HG03354 (cell line): Measurements from ENCODE around the gene RPL27A.
"Not testable (repeated sequence)": the region's sequence is repeated elsewhere in the genome, so short reads cannot be mapped to it uniquely, and the experiment has no call there.

Experiments
- ATAC-seq: cut with Tn5 transposase; IDR thresholded peaks from one replicate; pipeline ENCODE4 v1.9.1; 2021; ENCODE audit warnings: mild to moderate bottlenecking; ENCODE audit not compliant: unreplicated experiment, poor library complexity, severe bottlenecking

Gene RPL27A

DNA sequence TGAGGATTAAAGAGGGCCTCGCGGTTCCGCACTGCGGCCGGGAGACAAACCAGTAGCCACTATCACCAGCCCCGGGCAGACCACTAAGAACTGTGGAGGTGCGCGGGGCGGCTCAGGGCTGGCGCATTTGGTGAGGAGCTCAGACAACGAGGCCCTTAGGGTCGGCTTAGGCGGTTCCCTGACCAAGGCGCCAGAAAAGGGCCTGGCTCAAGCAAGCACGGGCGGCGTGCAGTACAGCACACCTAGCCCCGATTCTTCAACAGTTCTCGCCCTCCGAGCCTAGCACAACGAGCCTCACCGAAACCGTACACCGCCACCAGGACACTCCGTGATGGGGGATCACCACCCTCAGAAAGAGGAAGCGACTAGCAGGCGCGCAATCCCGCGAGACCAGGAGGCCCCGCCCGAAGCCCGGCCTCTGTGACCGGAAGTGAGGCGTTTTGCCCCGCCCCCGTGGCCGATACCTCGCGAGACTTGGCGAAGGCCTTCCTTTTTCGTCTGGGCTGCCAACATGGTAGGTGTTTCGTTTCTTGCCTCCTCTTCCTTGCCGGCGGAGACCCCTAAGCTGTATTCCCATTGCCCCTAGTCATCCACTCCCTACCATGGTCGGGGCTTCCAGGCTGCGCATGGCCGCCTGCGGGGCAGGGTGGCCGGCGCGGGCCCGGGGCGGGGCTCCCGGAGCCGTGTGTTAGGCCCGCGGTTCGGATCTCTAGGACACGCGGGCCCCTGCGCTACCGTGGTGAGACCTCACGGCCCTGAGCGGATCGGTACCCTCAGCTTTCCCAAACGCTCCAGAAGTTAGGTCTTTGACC, at the start of gene RPL27A, which contains the start of gene TRIM66:
RPL27A (plus strand) TSS at position 490 of the 812 bp plus-strand sequence; CDS start at position 512, 22 bp downstream.
TRIM66 (minus strand) TSS at position 363 of the 812 bp plus-strand sequence. CDS start 10,391 bp downstream, outside the sequence.
- ATAC-seq: peak; percentile 95

DNA sequence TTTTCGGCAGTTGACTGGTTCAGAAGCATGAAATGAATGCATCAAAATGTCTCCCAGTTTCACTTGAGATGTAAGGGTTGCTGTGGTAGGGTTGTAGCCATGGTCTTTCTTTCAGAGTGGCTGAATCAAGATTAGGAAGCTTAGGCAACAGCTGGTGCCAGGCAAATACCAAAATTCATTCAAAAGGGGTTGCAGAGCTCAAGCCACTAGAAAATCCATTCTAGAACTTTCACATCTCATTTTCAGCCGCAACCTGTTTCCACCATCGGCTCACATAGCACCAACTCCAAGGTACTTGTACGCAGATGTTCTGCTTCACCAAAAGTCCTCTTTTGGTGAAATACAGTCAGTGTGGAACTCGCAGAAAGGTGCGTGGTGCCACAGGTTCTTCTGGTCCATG, 48.1 kb upstream of the RPL27A start:
- no peak for ATAC-seq

GRCh38 chr11:8636127-8636526, 46.5 kb upstream of the RPL27A start:
- no peak for ATAC-seq

DNA sequence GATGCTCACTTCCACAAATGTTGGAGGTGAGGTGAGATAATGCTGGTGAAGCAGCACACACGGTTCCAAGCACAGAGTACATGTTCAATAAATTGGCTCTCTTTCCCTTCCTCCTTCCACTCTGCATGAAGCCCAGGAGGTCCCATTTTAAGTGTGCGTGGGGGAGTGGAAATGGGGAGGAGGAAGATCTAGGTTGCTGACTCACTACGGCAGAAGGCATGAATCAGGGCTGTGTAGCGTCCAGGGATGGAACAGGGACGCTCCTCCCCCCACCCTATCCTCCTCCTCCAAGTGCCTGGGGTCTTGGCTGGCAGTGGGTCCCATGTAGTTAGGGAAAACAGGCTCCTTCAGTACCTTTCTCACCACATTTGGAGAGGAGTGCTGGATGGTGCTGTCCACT, 44.3 kb upstream of the RPL27A start:
- no peak for ATAC-seq

DNA sequence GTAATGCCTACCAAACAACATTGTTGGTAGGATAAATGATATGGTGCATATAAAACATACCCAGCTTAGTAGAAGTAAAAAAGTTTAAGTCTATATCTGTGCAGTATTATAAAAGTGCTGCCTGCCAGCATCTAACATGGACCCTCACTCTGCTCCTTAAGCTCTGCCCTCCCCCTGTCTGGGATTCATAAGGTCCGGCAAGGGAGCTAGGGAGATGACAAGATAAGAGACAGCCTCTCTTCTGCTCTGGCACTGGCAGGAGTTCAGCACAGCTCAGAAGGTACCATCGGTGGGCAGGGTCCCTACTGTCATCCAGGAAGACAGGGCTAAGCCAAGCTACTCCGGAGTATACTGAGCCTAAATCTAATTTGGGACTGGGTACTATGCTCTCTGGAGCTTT, 42.9 kb upstream of the RPL27A start:
- ATAC-seq: no peak

- ATAC-seq: no peak
Measured at GRCh38 chr11:8640267-8640906, 42.2 kb upstream of the RPL27A start.

DNA sequence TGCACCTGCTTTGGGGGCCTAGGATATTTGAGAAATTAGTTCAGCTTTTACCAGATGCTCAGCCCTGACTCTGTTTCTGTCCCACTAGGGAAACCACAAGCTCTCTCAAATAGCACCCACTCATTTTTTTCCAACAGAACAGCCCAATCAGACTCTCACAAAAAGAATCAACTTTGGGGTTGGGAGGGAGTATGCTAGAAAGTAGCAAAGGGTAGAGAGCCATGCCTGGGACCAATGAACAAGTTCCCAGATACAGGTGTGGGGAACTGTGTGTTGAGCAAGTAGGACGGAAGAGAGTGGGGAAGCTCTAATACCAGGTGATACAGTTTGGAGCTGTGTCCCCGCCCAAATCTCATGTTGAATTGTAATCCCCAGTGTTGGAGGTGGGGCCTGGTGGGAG, 41.3 kb upstream of the RPL27A start:
- no peak for ATAC-seq

DNA sequence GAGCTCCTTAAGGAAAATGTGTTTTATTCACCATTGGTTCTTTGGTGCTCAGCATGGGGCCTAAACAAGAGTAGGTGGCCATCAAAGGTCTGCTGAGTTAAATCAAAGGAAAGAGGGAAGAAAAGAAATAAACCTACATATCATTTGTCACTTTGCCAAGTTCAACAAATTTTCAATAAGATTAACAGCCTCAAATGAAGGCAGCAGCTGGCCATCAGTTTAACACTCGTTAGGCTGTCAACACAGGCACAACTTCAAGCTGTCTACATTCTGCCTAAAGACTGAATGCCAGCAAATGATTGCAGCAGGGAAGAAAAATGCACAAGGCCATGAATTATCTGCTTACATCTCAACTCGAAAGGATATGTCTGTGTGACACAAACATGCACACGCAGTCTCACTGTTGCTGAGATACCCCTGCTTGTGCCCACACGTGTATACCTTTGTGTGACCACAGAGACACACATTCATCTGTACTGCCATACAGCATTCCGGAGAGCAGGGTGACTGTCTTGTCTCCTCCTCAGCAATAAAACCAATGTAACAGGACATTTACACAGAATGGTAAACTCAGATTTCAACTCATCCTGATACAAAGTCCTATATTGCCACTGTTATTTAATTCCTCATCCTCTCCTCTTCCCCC, 40.3 kb upstream of the RPL27A start:
- no peak for ATAC-seq

GRCh38 chr11:8646873-8647272, 35.7 kb upstream of the RPL27A start:
- no peak for ATAC-seq

- ATAC-seq: no peak
Measured at GRCh38 chr11:8649361-8649760, 33.2 kb upstream of the RPL27A start.

DNA sequence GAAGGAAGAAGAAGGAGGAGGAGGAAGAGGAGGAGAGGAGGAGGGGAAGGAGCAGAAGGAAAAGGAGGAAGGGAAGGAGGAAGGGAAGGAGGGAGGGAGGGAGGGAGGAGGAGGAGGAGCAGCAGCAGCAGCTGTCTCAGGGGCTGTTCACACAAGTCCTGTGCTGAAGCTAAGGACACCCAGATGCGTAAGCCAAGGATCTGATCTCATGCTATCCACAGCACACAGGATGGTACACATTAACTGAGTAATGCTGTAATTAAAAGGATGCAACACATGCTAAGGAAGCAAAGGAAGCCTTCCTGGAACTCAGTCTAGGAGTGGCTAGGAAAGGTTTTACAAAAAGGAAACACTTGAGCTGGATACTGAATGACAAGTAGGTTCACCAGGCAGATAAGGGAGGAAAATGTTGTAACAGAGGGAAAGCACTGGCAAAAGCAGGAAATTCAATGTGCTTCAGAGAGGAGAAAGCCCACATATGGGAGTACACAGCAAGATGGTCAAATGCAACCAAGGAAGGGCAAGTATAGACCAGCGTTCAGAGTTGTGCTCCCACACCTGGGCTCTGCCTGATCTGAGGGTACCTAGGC, 32.1 kb upstream of the RPL27A start:
- ATAC-seq: no peak

- no peak for ATAC-seq
Measured at GRCh38 chr11:8652140-8652539, 30.5 kb upstream of the RPL27A start.

DNA sequence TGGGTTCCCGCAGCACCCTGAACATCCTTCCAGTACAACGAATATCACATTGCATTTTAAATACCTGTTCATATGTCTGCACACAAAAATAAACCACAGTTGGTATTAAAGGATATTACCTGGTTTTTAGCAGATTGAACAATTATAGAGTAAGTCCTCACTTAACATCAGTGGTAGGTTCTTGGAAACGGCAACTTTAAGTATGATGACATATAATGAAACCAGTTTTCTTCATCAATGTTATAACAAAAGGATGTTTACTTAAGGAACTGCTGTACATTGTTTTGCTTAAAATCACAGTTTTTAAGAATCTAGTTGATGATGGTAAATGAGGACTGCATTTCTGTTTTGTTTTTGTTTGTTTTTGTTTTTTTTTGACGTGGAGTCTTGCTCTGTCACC, 28.1 kb upstream of the RPL27A start:
- ATAC-seq: no peak

- no peak for ATAC-seq
Measured at GRCh38 chr11:8656291-8656690, 26.3 kb upstream of the RPL27A start.

DNA sequence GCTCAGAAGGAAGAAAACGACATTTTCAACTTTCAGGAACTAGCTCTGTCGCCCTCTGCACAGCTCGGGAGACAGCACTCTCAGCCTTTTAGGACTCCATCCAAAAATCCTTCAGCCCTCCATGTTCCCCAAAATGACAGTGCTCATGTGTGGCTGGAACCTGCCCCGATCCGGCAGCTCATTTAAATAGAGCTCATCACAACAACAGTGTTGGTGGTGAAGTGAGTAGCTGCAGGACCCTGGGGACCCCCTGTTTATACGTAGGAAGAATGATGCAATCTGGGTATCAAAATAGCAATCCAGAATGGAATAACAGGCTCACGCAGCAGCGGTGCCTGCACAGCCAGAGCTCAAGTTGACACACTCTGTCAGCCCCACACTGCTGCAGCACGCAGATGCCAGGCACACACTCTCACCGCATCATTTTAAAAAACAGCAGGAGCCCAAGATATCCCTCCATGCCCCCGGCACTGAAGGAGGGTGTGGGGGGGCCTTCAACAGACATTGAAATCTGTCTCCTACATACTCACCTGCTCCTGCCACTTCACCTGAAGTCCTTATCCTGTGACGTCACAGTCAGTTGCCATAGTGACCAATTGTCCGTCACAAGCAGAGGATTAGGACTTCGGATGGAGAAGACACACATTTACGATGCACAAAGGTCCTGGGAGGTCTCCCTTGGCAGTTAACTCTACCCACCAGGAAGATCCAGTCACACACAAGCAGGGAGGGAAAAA, 24.1 kb upstream of the RPL27A start:
- ATAC-seq: no peak

GRCh38 chr11:8661001-8661795, 21.4 kb upstream of the RPL27A start:
- no peak for ATAC-seq

DNA sequence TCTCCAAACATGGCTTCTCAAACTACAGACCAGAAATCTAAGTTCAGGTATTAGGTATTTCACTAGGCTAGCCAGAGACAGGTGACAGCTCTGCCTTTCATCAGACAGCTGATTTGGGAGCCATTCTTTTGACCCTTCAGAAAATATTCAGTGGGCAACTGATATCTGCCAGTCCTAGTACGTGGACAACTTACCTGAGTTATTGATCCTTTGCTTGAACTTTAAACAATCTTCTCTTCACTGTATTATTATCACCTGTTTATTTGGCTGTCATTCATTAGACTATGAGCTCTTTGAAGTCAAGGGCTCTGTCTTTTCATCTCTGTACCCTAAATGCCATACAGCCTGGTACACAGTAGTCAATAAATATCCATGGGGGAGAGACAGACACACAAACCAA, 17.4 kb upstream of the RPL27A start:
- ATAC-seq: no peak

DNA sequence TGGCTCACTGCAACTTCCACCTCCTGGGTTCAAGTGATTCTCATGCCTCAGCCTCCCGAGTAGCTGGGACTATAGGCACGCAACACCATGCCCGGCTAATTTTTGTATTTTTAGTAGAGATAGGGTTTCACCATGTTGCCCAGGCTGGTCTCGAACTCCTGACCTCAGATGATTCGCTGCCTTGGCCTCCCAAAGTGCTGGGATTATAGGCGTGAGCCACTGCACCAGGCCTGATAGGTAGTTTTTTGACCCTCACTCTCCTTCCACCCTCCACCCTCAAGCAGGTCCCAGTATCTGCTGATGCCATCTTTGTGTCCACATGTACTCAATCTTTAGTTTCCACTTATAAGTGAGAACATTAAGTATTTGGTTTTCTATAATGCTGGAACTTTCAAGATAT, 12.5 kb upstream of the RPL27A start:
- not testable (repeated sequence) for ATAC-seq

GRCh38 chr11:8671193-8671612, 11.4 kb upstream of the RPL27A start:
- no peak for ATAC-seq
